GM12875 (cell line): Measurements from ENCODE around the gene SMAP1.

ENCODE experiments used
- H3K4me3 ChIP-seq: one replicate; pipeline ENCODE4 v1.5.1; 2011; ENCODE audit warnings: low read depth, low read length, control low read depth
- CTCF ChIP-seq: IDR thresholded peaks from 2 replicates; pipeline ENCODE4 v1.5.1; 2011; ENCODE audit warnings: low read depth, mild to moderate bottlenecking, control low read depth, inconsistent platforms, low read length, moderate library complexity, borderline replicate concordance; ENCODE audit not compliant: insufficient read depth

SMAP1 gene

GRCh38 chr6:70813885-70814284, 146.2 kb downstream of the SMAP1 start:
- no peak for TF ChIP-seq CTCF
- no peak overlapping the region for H3K4me3 ChIP-seq

GRCh38 chr6:70819646-70820045, 152.0 kb downstream of the SMAP1 start:
- TF ChIP-seq CTCF: no peak
- no peak overlapping the region for H3K4me3 ChIP-seq

- H3K4me3 ChIP-seq: no peak overlapping the region
- no peak for TF ChIP-seq CTCF
These were observed 153.1 kb downstream of the SMAP1 start for GRCh38 chr6:70820778-70821177.

GRCh38 chr6:70821751-70822150, 154.1 kb downstream of the SMAP1 start:
- no peak overlapping the region for H3K4me3 ChIP-seq
- no peak for TF ChIP-seq CTCF

GRCh38 chr6:70823651-70824050, 156.0 kb downstream of the SMAP1 start:
- H3K4me3 ChIP-seq: no peak overlapping the region
- TF ChIP-seq CTCF: no peak

- no peak overlapping the region for H3K4me3 ChIP-seq
- TF ChIP-seq CTCF: no peak
These were observed 163.7 kb downstream of the SMAP1 start for GRCh38 chr6:70831427-70831826.

- no peak for TF ChIP-seq CTCF
- no peak overlapping the region for H3K4me3 ChIP-seq
These were observed 166.8 kb downstream of the SMAP1 start for GRCh38 chr6:70834520-70834919.
